ENCODE results near the gene ALDH3A2.
A peak's percentile ranks its signal among the peaks of the same experiment; 100 is the strongest.

ALDH3A2 gene

DNA sequence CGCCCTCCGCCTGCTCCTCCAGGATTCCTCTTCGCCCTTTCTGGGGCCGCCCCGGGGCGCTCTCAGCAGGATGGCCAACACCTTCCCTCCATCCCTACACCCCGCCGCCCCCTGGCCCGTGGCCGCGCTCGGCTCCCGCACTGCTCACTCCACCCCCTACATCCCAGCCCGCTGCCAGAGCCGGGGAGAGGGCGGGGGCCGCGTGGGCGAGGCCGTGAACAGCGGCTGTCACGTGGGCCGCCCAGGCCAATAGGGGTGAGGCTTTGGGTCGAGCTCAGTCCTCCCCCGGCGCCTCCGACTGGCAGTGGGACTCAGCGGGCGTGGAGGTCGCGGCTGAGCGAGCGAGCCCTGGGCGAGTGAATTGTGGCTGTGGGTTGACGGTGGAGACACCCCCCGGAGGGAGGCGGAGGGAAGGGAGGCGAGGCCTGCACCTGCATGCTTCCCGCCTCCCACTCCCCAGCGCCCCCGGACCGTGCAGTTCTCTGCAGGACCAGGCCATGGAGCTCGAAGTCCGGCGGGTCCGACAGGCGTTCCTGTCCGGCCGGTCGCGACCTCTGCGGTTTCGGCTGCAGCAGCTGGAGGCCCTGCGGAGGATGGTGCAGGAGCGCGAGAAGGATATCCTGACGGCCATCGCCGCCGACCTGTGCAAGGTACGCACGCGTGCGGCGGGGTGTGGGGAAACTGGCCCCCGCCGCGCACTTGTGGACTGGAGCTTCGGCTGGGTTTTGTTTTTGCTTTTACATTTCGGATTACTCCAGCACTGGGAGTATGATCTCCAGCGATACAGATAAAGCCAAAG, at the start of gene ALDH3A2:
TSS of gene ALDH3A2 (plus strand) at position 277 of the 799 bp plus-strand sequence. CDS start at position 498, 221 bp downstream.
- Mint-ChIP-seq H3K4me3 (peak within 1 kb of the TSS; percentile 87), H3K27me3 (no peaks in the 10 kb centered on the region), H3K9me3 (no peaks in the 10 kb centered on the region), H3K4me1 (peaks cover 36% of the 10 kb centered on the region), H3K36me3 (peaks cover 8% of the 10 kb centered on the region), H3K27ac (peak within 1 kb of the TSS; percentile 93)

DNA sequence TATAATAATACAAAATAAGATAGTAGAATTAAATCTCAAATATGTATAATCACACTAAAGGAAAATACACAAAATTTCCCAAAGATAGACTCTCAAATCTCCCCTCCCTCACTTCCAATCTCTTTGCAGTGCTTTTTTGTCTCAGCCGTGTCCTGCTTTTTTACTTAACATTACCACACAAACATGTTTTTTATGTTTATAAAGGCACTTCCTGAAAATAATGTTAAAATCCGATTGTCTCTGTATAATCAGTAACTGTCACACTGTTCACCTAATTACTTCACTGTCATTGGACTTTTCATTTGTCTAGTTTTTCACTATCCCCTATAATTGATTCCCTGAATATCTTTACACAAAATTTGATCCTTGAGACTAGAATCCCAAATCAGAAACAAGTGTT, 38.2 kb upstream of the ALDH3A2 start:
- H3K9me3 Mint-ChIP-seq = no peaks in the 10 kb centered on the region
- H3K27me3 Mint-ChIP-seq = no peaks in the 10 kb centered on the region
- H3K27ac Mint-ChIP-seq = no peak overlapping the region
- H3K36me3 Mint-ChIP-seq = no peaks in the 10 kb centered on the region
- no peak overlapping the region for H3K4me3 Mint-ChIP-seq
- H3K4me1 Mint-ChIP-seq = peaks cover 8% of the 10 kb centered on the region

- Mint-ChIP-seq H3K27me3 (no peaks in the 10 kb centered on the region), H3K4me3 (no peak overlapping the region), H3K4me1 (peaks cover 8% of the 10 kb centered on the region), H3K36me3 (no peaks in the 10 kb centered on the region), H3K27ac (no peak overlapping the region), H3K9me3 (no peaks in the 10 kb centered on the region)
Observed at GRCh38 chr17:19610879-19611278, 37.7 kb upstream of the ALDH3A2 start.

DNA sequence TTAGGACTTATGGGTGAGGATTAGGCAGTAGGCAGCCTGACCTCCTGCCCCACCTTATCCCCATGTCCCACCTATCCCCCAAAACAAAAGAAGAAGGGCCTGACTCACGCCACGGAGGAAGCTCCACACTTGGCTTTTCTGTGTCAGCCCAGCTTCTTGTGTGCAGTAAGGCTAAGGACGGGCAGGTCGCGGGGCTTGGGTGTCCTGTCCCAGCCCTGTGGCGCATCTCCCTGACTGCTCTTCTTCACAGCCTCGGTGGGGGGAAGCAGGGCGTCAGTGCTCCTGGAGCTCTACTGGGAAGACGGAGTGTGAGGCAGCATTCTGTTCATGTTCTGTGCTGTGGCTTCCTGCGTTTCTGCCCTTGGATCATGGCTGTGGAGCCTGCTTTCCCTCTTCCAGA, 34.6 kb upstream of the ALDH3A2 start:
- H3K27me3 Mint-ChIP-seq = peaks cover 1% of the 10 kb centered on the region
- no peak overlapping the region for H3K4me3 Mint-ChIP-seq
- H3K4me1 Mint-ChIP-seq = peaks cover 8% of the 10 kb centered on the region
- no peak overlapping the region for H3K27ac Mint-ChIP-seq
- peaks cover 10% of the 10 kb centered on the region for H3K9me3 Mint-ChIP-seq
- H3K36me3 Mint-ChIP-seq = peaks cover 8% of the 10 kb centered on the region

- Mint-ChIP-seq H3K4me3 (no peak overlapping the region), H3K4me1 (peaks cover 8% of the 10 kb centered on the region), H3K9me3 (peaks cover 19% of the 10 kb centered on the region), H3K36me3 (peaks cover 17% of the 10 kb centered on the region), H3K27me3 (peaks cover 1% of the 10 kb centered on the region), H3K27ac (no peak overlapping the region)
Observed at GRCh38 chr17:19614900-19615299, 33.7 kb upstream of the ALDH3A2 start.

- Mint-ChIP-seq H3K36me3 (peaks cover 20% of the 10 kb centered on the region), H3K9me3 (peaks cover 25% of the 10 kb centered on the region), H3K27me3 (peaks cover 5% of the 10 kb centered on the region), H3K27ac (no peak overlapping the region), H3K4me1 (peaks cover 8% of the 10 kb centered on the region), H3K4me3 (no peak overlapping the region)
Observed at GRCh38 chr17:19618015-19618414, 30.5 kb upstream of the ALDH3A2 start.

DNA sequence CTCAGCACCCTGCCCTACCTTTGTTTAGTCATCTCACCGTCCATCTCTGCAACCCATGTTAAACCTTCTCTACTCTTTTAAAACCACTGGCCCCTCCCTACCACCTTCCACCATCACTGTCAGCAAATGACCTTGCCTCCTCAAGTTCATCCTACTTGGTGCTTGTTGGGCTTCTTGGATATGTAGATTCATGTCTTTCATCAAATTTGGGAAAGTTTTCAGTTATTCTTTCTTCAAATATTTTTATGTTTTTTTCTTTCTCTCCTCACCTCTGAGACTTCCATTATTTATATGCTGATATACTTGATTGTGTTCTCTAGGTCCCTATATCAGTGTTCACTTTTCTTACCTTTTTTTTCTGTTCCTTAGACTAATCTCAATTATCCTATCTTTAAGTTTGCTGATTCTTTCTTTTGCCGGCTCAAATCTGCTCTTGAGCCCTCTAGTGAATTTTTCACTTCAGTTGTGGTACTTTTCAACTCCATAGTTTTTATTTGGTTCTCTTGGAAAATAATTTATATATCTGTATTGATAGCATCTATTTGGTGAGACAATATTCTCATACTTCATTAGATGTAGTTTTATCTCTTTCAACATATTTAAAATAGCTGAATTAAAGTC, 28.7 kb upstream of the ALDH3A2 start:
- peaks cover 29% of the 10 kb centered on the region for H3K9me3 Mint-ChIP-seq
- no peak overlapping the region for H3K27ac Mint-ChIP-seq
- H3K4me3 Mint-ChIP-seq = no peak overlapping the region
- peaks cover 5% of the 10 kb centered on the region for H3K27me3 Mint-ChIP-seq
- H3K4me1 Mint-ChIP-seq = no peaks in the 10 kb centered on the region
- peaks cover 23% of the 10 kb centered on the region for H3K36me3 Mint-ChIP-seq

DNA sequence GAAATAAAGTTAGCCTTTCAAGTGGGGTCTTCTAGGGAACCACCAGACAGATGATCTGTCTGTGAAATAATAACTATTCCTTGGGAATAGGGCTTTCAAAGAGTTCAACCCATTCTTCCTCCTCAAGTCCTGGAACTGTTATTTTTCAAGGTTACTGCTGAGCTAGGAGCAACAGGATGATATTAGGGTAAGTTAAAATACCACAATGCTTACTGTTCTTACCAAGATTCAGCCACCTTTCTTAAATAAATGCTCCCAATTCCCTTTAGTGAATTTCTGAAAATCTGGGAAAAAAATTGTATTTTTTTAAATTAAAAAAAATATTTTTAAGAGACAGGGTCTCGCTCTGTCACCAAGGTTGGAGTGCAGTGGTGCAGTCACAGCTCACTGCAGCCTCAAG, 26.9 kb upstream of the ALDH3A2 start:
- H3K36me3 Mint-ChIP-seq = peaks cover 22% of the 10 kb centered on the region
- peaks cover 29% of the 10 kb centered on the region for H3K9me3 Mint-ChIP-seq
- no peak overlapping the region for H3K27ac Mint-ChIP-seq
- no peak overlapping the region for H3K4me3 Mint-ChIP-seq
- H3K4me1 Mint-ChIP-seq = no peaks in the 10 kb centered on the region
- peaks cover 6% of the 10 kb centered on the region for H3K27me3 Mint-ChIP-seq

DNA sequence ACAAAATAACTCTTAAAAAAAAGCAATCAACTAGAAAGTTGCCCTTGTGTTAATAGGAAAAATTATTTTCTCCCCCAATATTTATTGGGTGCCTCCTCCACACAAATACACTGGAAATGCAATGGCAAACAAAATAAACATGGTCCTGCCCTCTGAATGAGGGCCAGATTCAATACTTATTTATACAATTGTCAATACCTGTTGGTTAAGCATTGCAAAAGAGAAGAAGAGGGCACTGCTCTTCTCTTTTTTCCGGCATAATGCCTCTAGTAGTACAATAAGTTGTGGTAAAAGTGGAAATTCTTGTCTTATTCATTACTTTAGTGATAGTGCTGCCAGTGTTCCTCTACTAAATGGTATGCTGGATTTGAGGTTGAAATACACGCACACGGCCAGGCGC, 22.5 kb upstream of the ALDH3A2 start:
- Mint-ChIP-seq H3K27ac (no peak overlapping the region), H3K4me1 (no peaks in the 10 kb centered on the region), H3K36me3 (peaks cover 5% of the 10 kb centered on the region), H3K9me3 (peaks cover 8% of the 10 kb centered on the region), H3K27me3 (peaks cover 6% of the 10 kb centered on the region), H3K4me3 (no peak overlapping the region)

GRCh38 chr17:19629449-19629848, 19.1 kb upstream of the ALDH3A2 start:
- no peaks in the 10 kb centered on the region for H3K9me3 Mint-ChIP-seq
- no peak overlapping the region for H3K4me3 Mint-ChIP-seq
- H3K27me3 Mint-ChIP-seq = peaks cover 5% of the 10 kb centered on the region
- H3K4me1 Mint-ChIP-seq = no peaks in the 10 kb centered on the region
- no peaks in the 10 kb centered on the region for H3K36me3 Mint-ChIP-seq
- H3K27ac Mint-ChIP-seq = no peak overlapping the region

DNA sequence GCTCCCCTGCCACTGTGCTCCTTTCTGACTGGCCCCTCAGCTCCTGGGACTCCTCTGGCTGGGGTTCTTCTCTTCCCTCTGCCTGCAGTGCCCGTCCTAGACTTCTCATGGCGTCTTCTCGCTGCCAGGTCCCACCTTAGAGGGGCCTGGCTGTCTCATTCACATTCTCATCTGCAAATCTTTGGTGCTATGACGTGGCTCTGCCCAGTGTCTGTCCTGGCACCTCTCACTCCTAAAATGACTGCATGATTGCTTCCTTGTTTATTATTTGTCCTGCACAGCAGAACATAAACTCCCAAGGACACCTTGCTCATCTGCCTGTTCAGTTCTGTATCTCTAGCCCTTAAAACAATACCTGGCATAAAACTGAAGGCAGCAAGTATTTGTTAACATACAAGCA, 18.5 kb upstream of the ALDH3A2 start:
- no peaks in the 10 kb centered on the region for H3K9me3 Mint-ChIP-seq
- H3K27me3 Mint-ChIP-seq = peaks cover 9% of the 10 kb centered on the region
- H3K27ac Mint-ChIP-seq = no peak overlapping the region
- no peaks in the 10 kb centered on the region for H3K36me3 Mint-ChIP-seq
- H3K4me1 Mint-ChIP-seq = no peaks in the 10 kb centered on the region
- H3K4me3 Mint-ChIP-seq = no peak overlapping the region

DNA sequence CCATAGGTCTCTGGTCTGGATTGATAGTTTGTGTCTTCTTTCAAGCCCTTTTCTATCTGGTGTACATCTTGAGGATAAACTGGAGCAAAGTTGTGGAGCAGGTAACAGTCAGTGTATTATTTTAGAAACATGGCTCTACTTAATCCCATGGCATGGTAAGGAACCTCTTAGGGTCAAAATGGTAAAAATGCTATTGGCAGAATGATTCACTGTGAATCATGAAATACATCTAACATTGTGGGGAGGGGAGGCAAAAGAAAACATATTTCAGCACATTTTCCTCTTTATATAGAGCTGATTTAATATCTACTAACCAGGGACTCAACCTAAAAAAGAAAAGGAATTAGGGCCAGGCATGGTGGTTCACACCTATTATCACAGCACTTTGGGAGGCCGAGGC, 17.9 kb upstream of the ALDH3A2 start:
- Mint-ChIP-seq H3K27me3 (peaks cover 11% of the 10 kb centered on the region), H3K27ac (no peak overlapping the region), H3K36me3 (no peaks in the 10 kb centered on the region)

DNA sequence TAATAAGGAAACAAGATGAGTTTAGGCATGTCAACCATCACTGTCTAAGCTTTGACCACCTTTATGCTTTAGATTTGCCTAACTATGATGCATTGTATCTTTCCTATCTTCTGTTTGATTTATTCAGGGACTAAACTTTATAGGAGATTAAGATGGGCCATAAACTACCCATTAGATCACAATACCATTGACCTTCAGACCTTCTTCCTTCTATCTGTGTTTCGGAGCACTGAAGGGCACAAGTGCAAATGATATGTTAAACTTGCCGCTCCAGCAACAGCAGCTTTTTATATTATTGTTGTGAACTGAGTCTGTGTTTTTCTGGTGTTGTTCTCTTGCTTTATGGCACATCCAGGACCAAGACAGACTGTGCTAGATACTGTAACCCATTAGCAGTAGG, 16.6 kb upstream of the ALDH3A2 start:
- no peaks in the 10 kb centered on the region for H3K4me1 Mint-ChIP-seq
- H3K27me3 Mint-ChIP-seq = peaks cover 10% of the 10 kb centered on the region
- H3K27ac Mint-ChIP-seq = no peak overlapping the region
- no peak overlapping the region for H3K4me3 Mint-ChIP-seq
- no peaks in the 10 kb centered on the region for H3K9me3 Mint-ChIP-seq
- no peaks in the 10 kb centered on the region for H3K36me3 Mint-ChIP-seq

More for the DNA sequence above, 17.9 kb upstream of the ALDH3A2 start:
- H3K4me3 Mint-ChIP-seq = no peak overlapping the region
- H3K9me3 Mint-ChIP-seq = no peaks in the 10 kb centered on the region
- no peaks in the 10 kb centered on the region for H3K4me1 Mint-ChIP-seq

DNA sequence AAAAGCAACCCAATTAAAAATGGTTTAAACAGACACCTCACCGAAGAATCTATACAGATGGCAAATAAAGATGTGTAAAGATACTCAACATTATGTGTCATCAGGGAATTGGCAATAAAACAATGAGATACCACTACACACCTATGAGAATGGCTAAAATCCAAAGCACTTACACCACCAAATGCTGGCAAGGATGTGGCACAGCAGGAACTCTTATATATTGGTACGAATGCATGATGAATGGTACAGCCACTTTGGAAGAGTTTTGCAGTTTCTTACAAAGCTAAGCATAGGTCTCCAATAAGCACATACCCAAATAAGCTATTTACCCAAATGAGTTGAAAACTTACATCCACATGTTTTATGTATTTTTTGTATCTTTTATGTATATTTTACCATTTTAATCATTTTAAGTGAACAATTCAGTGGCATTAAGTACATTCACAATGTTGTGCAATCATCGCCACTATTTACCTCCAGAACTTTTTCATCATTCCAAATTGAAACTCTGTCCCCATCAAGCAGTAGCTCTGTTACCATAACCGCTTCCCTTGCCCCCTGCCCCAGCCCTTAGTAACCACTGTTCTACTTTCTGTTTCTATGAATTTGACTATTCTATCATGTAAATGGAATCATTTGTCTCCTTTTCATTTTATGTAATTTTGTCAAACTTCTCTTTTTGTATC, 6.7 kb upstream of the ALDH3A2 start:
- peaks cover 3% of the 10 kb centered on the region for H3K27me3 Mint-ChIP-seq
- no peak overlapping the region for H3K4me3 Mint-ChIP-seq
- no peaks in the 10 kb centered on the region for H3K9me3 Mint-ChIP-seq
- peaks cover 11% of the 10 kb centered on the region for H3K4me1 Mint-ChIP-seq
- no peak overlapping the region for H3K27ac Mint-ChIP-seq
- no peaks in the 10 kb centered on the region for H3K36me3 Mint-ChIP-seq

DNA sequence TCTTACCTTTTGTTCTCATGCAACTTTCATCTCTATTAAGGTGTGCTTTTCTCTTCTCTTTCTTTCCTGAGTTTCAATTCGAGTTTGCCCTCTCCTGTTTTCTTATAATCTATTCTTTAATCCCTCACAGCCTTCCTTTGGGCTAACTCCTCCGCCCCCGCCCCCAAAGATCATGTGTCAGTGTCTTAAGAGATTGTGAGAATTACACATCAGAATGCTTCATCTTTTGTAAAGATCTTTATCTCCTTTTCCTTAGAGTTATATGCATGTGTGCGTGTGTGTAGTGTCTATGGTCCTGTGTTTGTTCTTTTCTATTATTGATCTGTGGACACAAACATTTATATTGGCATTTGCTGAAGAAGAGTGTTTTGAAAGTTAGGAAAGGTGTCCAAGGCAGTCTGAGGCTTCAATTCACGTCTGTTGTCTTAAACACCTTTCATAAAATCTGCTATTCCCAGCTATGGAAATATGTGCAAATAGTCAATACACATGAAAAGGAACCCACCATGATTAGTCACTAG, 6.1 kb upstream of the ALDH3A2 start:
- Mint-ChIP-seq H3K27ac (no peak overlapping the region), H3K4me1 (peaks cover 17% of the 10 kb centered on the region), H3K27me3 (no peaks in the 10 kb centered on the region), H3K4me3 (no peak overlapping the region), H3K9me3 (no peaks in the 10 kb centered on the region), H3K36me3 (no peaks in the 10 kb centered on the region)
